GM12875 (cell line): ENCODE measurements around the gene DHDDS.

Source experiments
- H3K4me3 ChIP-seq: one replicate; pipeline ENCODE4 v1.5.1; 2011; ENCODE audit warnings: low read depth, low read length, control low read depth
- CTCF ChIP-seq: IDR thresholded peaks from 2 replicates; pipeline ENCODE4 v1.5.1; 2011; ENCODE audit warnings: low read depth, mild to moderate bottlenecking, control low read depth, inconsistent platforms, low read length, moderate library complexity, borderline replicate concordance; ENCODE audit not compliant: insufficient read depth

Gene DHDDS

GRCh38 chr1:26476958-26477357 is 44.8 kb downstream of the DHDDS start:
- TF ChIP-seq CTCF = no peak
- H3K4me3 ChIP-seq = no peak overlapping the region

- no peak overlapping the region for H3K4me3 ChIP-seq
- no peak for TF ChIP-seq CTCF
These were observed 45.5 kb downstream of the DHDDS start for GRCh38 chr1:26477446-26478152.

- no peak for TF ChIP-seq CTCF
- H3K4me3 ChIP-seq = no peak overlapping the region
These were observed 46.0 kb downstream of the DHDDS start for GRCh38 chr1:26478159-26478558.

GRCh38 chr1:26478988-26479387 is 46.9 kb downstream of the DHDDS start:
- TF ChIP-seq CTCF = no peak
- H3K4me3 ChIP-seq = no peak overlapping the region

- no peak overlapping the region for H3K4me3 ChIP-seq
- no peak for TF ChIP-seq CTCF
These were observed 50.8 kb downstream of the DHDDS start for GRCh38 chr1:26482921-26483320.

GRCh38 chr1:26483980-26484379 is 51.9 kb downstream of the DHDDS start:
- TF ChIP-seq CTCF = no peak
- no peak overlapping the region for H3K4me3 ChIP-seq

GRCh38 chr1:26490155-26490554 is 58.0 kb downstream of the DHDDS start:
- H3K4me3 ChIP-seq = no peak overlapping the region
- TF ChIP-seq CTCF = no peak
